GM23338 (cell line): ENCODE data around the gene ZBTB5. TPM values are rescaled to one million over a fixed set of nuclear protein-coding genes. Genes with fewer than 3 reads are reported as not detected.
A peak's percentile ranks its signal among the peaks of the same experiment; 100 is the strongest.

Experiments
- ATAC-seq: fragments of 200-7000 bp; cut with Tn5 transposase; 3 replicates; pipeline ENCODE4 v1.9.1; 2020
- DNase-seq: peaks from one replicate; pipeline ENCODE4 v3.0.0-alpha.2; 2015; ENCODE audit warnings: low spot score
- H2AFZ ChIP-seq: fragments of 200-600 bp; sonication (generic); 2 replicates; pipeline ENCODE4 v1.8.0; 2016; ENCODE audit warnings: antibody characterized with exemption, mild to moderate bottlenecking, moderate library complexity
- H3F3A ChIP-seq: fragments of 200-600 bp; sonication (generic); replicated peaks from 2 replicates; pipeline ENCODE4 v1.8.0; 2017; ENCODE audit warnings: antibody characterized with exemption, mixed run types, low read depth
- H3K27ac ChIP-seq: fragments of 200-600 bp; sonication (generic); 2 replicates; pipeline ENCODE4 v1.6.1; 2016; ENCODE audit warnings: low read depth
- H3K27me3 ChIP-seq: fragments of 200-600 bp; sonication (generic); 2 replicates; pipeline ENCODE4 v1.8.0; 2016; ENCODE audit warnings: mild to moderate bottlenecking, mixed run types, moderate library complexity; ENCODE audit not compliant: insufficient read depth
- H3K36me3 ChIP-seq: fragments of 200-600 bp; sonication (generic); 2 replicates; pipeline ENCODE4 v1.8.0; 2016; ENCODE audit warnings: mild to moderate bottlenecking; ENCODE audit not compliant: insufficient read depth
- H3K4me1 ChIP-seq: fragments of 200-600 bp; sonication (generic); 2 replicates; pipeline ENCODE4 v1.8.0; 2016; ENCODE audit warnings: mild to moderate bottlenecking, moderate library complexity; ENCODE audit not compliant: insufficient read depth
- H3K4me2 ChIP-seq: fragments of 200-600 bp; sonication (generic); 2 replicates; pipeline ENCODE4 v1.7.1; 2017; ENCODE audit warnings: mixed run types
- H3K4me3 ChIP-seq: fragments of 200-600 bp; sonication (generic); 2 replicates; pipeline ENCODE4 v1.6.1; 2016; ENCODE audit warnings: mixed run types
- H3K79me2 ChIP-seq: fragments of 200-600 bp; sonication (generic); replicated peaks from 2 replicates; pipeline ENCODE4 v1.8.0; 2017; ENCODE audit warnings: mild to moderate bottlenecking; ENCODE audit not compliant: insufficient read depth
- H3K9me2 ChIP-seq: fragments of 200-600 bp; sonication (generic); 2 replicates; pipeline ENCODE4 v1.8.0; 2017; ENCODE audit not compliant: insufficient read depth
- H4K20me1 ChIP-seq: fragments of 200-600 bp; sonication (generic); replicated peaks from 2 replicates; pipeline ENCODE4 v1.8.0; 2017; ENCODE audit warnings: mild to moderate bottlenecking; ENCODE audit not compliant: insufficient read depth
- H3K27ac Mint-ChIP-seq: 2 replicates; pipeline ENCODE4 v1.8.0; 2020; ENCODE audit warnings: inconsistent platforms, mild to moderate bottlenecking, moderate library complexity, mixed read lengths
- H3K27me3 Mint-ChIP-seq: 3 replicates; pipeline ENCODE4 v1.8.0; 2022; ENCODE audit warnings: low read depth, mild to moderate bottlenecking, moderate library complexity, mixed read lengths, inconsistent platforms; ENCODE audit not compliant: insufficient read depth, poor library complexity
- H3K36me3 Mint-ChIP-seq: 3 replicates; pipeline ENCODE4 v1.8.0; 2021; ENCODE audit warnings: low read depth, mild to moderate bottlenecking, inconsistent platforms, moderate library complexity, mixed read lengths
- H3K4me1 Mint-ChIP-seq: 3 replicates; pipeline ENCODE4 v1.8.0; 2020; ENCODE audit warnings: mild to moderate bottlenecking, inconsistent platforms, mixed read lengths
- H3K4me3 Mint-ChIP-seq: 3 replicates; pipeline ENCODE4 v1.8.0; 2021; ENCODE audit warnings: moderate library complexity, mild to moderate bottlenecking, inconsistent platforms, mixed read lengths
- H3K9me3 Mint-ChIP-seq: 3 replicates; pipeline ENCODE4 v1.8.0; 2020; ENCODE audit warnings: moderate library complexity, mild to moderate bottlenecking, inconsistent platforms, mixed read lengths
- CREB1 ChIP-seq: fragments of 250-450 bp; sonication (Bioruptor Pico); IDR thresholded peaks from 2 replicates; pipeline ENCODE4 v1.5.0; 2020; ENCODE audit warnings: low read depth, mild to moderate bottlenecking, moderate library complexity
- JUNB ChIP-seq: IDR thresholded peaks from one replicate; pipeline ENCODE4 v1.6.1; 2016; ENCODE audit warnings: antibody characterized with exemption; ENCODE audit not compliant: unreplicated experiment
- POLR2AphosphoS5 ChIP-seq: IDR thresholded peaks from 2 replicates; pipeline ENCODE4 v1.6.1; 2016; ENCODE audit warnings: antibody characterized with exemption, low read depth
- ZNF114 ChIP-seq: fragments of 250-450 bp; sonication (Bioruptor Pico); IDR thresholded peaks from 2 replicates; pipeline ENCODE4 v1.5.0; 2020; ENCODE audit warnings: mild to moderate bottlenecking, moderate library complexity
- ZNF331 ChIP-seq: fragments of 250-450 bp; sonication (Bioruptor Pico); IDR thresholded peaks from 2 replicates; pipeline ENCODE4 v1.5.0; 2020; ENCODE audit warnings: low read depth, mild to moderate bottlenecking, moderate library complexity
- polyA plus RNA-seq: library from polyadenylated mRNA; unstranded; fragments of >200 nt; fragmentation: Nextera tagmentation; extraction: Ambion mirVana; gene quantifications from 2 replicates; pipeline ENCODE4 v1.2.1, GENCODE V29; 2016
- total RNA-seq: library from RNA; depleted of rRNA; stranded (reverse); fragments of >200 nt; shearing (Covaris generic); gene quantifications from 2 replicates; pipeline ENCODE4 v1.2.3, GENCODE V29; 2014
- TF ChIP-seq, protein P1 (sequence below), 2 experiments: fragments of 200-600 bp in 1 of 2; sonication (generic) in 1 of 2; conservative IDR thresholded peaks; 2 replicates each; pipeline versions ENCODE4 v1.5.1 to v1.6.1; 2016 to 2017; ENCODE audit warnings: antibody characterized with exemption in 2 of 2, low read depth in 2 of 2, mild to moderate bottlenecking in 2 of 2, moderate library complexity in 1 of 2
- TF ChIP-seq, protein P2 (sequence below): IDR thresholded peaks from one replicate; pipeline ENCODE4 v1.6.1; 2018; ENCODE audit warnings: antibody characterized with exemption; ENCODE audit not compliant: unreplicated experiment

Gene ZBTB5
- total and polyA plus RNA-seq, 2 experiments from 2014 or later: 2.8 to 19.5 TPM

DNA sequence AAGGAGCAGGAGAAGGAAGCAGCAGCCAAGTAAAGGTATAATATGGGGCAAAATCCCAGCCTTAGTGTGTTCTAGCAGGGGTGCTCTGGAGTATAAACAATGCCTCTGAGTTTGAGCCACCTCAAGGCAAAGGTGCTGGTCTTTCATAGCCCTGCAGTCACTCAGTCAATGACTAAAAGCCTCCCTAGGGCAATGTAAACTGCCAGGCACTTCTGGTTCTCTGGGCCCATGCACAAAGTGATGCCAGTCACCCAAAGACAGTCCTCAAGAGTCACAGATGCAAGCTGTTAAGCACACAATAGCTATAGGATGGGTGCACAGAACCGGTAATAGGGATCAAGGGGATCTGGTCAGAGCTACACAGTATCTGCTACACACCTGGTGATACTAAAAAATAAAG is 12.6 kb downstream of the ZBTB5 start:
- no peak overlapping the region for H3K27ac Mint-ChIP-seq
- DNase-seq (no peak), ATAC-seq (no peak; the same call in 1 of the 3 replicates)
- Histone ChIP-seq H2AFZ (no peak overlapping the region), H4K20me1 (peaks cover 73% of the 10 kb centered on the region), H3K4me1 (peaks cover 13% of the 10 kb centered on the region; the same call in 1 of the 2 replicates), H3K36me3 (no peaks in the 10 kb centered on the region), H3F3A (peaks cover 3% of the 10 kb centered on the region; the same call in 1 of the 2 replicates), H3K9me2 (no peaks in the 10 kb centered on the region), H3K4me3 (no peak overlapping the region), H3K4me2 (no peak overlapping the region), H3K27me3 (no peaks in the 10 kb centered on the region), H3K79me2 (peaks cover 100% of the 10 kb centered on the region), H3K27ac (0 out of 2 replicates have a peak overlapping the region, but pooled peaks have one; percentile 19)
- no peak for TF ChIP-seq ZNF331 (CRISPR knock-in tag)
- H3K4me1 Mint-ChIP-seq: peaks cover 33% of the 10 kb centered on the region; the same call in 2 of the 3 replicates
- H3K9me3 Mint-ChIP-seq: no peaks in the 10 kb centered on the region
- no peak overlapping the region for H3K4me3 Mint-ChIP-seq
- no peaks in the 10 kb centered on the region for H3K27me3 Mint-ChIP-seq
- H3K36me3 Mint-ChIP-seq: peaks cover 18% of the 10 kb centered on the region; the same call in 2 of the 3 replicates

DNA sequence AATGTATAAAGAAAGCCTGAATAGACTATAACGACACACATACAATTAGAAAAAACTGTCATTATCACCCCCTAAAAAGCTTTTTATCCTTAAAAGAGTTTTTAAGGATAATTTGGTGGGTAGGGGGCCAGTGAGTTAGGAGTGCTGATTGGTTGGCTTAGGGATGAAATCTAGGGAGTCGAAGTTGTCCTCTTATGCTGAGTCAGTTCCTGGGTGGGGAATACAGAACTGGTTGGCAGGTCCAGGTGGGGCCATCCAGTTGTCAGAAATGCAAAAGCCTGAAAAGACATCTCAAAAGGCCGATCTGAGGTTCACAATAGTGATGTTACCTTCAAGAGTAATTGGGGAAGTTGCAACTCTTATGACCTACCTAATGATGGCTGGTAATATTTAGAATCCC is 13.6 kb downstream of the ZBTB5 start:
- no peak overlapping the region for H3K4me3 Mint-ChIP-seq
- ATAC-seq (no peak), DNase-seq (no peak)
- no peak overlapping the region for H2AFZ ChIP-seq
- TF ChIP-seq, protein P1, sequence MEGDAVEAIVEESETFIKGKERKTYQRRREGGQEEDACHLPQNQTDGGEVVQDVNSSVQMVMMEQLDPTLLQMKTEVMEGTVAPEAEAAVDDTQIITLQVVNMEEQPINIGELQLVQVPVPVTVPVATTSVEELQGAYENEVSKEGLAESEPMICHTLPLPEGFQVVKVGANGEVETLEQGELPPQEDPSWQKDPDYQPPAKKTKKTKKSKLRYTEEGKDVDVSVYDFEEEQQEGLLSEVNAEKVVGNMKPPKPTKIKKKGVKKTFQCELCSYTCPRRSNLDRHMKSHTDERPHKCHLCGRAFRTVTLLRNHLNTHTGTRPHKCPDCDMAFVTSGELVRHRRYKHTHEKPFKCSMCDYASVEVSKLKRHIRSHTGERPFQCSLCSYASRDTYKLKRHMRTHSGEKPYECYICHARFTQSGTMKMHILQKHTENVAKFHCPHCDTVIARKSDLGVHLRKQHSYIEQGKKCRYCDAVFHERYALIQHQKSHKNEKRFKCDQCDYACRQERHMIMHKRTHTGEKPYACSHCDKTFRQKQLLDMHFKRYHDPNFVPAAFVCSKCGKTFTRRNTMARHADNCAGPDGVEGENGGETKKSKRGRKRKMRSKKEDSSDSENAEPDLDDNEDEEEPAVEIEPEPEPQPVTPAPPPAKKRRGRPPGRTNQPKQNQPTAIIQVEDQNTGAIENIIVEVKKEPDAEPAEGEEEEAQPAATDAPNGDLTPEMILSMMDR (conservative IDR thresholded peaks at IDR 0.05; ENCODE audit: low read depth in 2 of 2): no peak
- TF ChIP-seq, protein P2, sequence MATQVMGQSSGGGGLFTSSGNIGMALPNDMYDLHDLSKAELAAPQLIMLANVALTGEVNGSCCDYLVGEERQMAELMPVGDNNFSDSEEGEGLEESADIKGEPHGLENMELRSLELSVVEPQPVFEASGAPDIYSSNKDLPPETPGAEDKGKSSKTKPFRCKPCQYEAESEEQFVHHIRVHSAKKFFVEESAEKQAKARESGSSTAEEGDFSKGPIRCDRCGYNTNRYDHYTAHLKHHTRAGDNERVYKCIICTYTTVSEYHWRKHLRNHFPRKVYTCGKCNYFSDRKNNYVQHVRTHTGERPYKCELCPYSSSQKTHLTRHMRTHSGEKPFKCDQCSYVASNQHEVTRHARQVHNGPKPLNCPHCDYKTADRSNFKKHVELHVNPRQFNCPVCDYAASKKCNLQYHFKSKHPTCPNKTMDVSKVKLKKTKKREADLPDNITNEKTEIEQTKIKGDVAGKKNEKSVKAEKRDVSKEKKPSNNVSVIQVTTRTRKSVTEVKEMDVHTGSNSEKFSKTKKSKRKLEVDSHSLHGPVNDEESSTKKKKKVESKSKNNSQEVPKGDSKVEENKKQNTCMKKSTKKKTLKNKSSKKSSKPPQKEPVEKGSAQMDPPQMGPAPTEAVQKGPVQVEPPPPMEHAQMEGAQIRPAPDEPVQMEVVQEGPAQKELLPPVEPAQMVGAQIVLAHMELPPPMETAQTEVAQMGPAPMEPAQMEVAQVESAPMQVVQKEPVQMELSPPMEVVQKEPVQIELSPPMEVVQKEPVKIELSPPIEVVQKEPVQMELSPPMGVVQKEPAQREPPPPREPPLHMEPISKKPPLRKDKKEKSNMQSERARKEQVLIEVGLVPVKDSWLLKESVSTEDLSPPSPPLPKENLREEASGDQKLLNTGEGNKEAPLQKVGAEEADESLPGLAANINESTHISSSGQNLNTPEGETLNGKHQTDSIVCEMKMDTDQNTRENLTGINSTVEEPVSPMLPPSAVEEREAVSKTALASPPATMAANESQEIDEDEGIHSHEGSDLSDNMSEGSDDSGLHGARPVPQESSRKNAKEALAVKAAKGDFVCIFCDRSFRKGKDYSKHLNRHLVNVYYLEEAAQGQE: no peak
- TF ChIP-seq CREB1 (CRISPR knock-in tag): no peak
- no peak for TF ChIP-seq POLR2AphosphoS5
- TF ChIP-seq JUNB: no peak
- TF ChIP-seq ZNF114: no peak
- H3K27me3 Mint-ChIP-seq: no peaks in the 10 kb centered on the region
- no peaks in the 10 kb centered on the region for H3K27me3 ChIP-seq
- H3K4me3 ChIP-seq: no peak overlapping the region
- no peak overlapping the region for H3K4me2 ChIP-seq
- peaks cover 30% of the 10 kb centered on the region for H3K4me1 Mint-ChIP-seq
- peaks cover 18% of the 10 kb centered on the region; the same call in 2 of the 3 replicates for H3K36me3 Mint-ChIP-seq
- H3K9me3 Mint-ChIP-seq: no peaks in the 10 kb centered on the region
- H3K79me2 ChIP-seq: peaks cover 100% of the 10 kb centered on the region
- H3K4me1 ChIP-seq: peaks cover 9% of the 10 kb centered on the region; the same call in 1 of the 2 replicates
- no peaks in the 10 kb centered on the region for H3K36me3 ChIP-seq
- no peak overlapping the region for H3K27ac Mint-ChIP-seq
- H3K27ac ChIP-seq: no peak overlapping the region
- H4K20me1 ChIP-seq: peaks cover 72% of the 10 kb centered on the region
- H3K9me2 ChIP-seq: no peaks in the 10 kb centered on the region
- H3F3A ChIP-seq: peaks cover 3% of the 10 kb centered on the region; the same call in 1 of the 2 replicates
